Epithelial cell of esophagus (primary cell): Measurements from ENCODE around the gene AP1M2.

Experiments used
- DNase-seq: peaks from one replicate; pipeline ENCODE4 v3.0.0; 2010; ENCODE audit warnings: low read depth
- H3K4me3 ChIP-seq: 2 replicates; pipeline ENCODE4 v1.5.1; 2011; ENCODE audit warnings: mild to moderate bottlenecking, low read length, control low read depth
- TF ChIP-seq, protein P1 (sequence below): IDR thresholded peaks from 2 replicates; pipeline ENCODE4 v1.5.1; 2011; ENCODE audit warnings: low read depth, mild to moderate bottlenecking, low read length, control low read depth, inconsistent platforms; ENCODE audit not compliant: insufficient read depth; ENCODE audit errors: missing control alignments

The AP1M2 gene

DNA sequence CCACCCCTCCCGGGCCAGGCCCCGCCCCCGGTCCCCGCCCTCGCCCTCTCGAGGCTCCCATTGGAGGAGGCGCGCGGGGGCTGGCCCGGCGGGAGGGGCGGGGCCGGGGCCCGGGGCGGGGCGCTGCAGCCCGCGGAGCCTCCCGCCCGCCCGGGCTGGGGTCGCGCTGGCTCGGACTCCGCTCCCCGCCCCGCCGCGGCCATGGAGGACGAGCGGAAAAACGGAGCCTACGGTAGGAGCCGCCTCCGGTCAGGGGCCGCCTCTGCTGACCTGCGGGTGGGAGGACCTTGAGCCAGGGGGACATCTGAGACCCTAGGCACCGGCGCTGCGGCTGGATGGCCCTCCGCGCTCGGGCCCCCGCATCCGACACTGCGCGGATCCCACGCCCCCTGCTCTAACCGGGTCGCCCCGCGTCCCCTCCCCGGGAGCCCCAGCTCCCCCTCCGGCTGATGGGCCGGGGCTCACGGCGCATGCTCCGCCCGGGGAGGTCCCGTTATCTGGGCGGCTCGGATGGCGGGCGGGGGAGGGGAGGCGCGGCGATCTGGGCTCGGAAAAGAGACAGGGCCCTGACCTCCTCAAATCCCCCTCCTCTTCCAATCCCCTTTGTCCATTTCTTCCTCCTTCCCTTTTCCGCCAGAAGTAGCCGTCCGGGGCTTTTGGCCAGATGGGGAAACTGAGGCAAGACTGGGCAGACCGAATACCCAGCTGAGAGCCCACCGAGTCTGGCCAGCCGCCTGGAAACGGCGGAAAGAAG is 15.4 kb upstream of the AP1M2 start:
- peak overlapping the region; percentile 55 for H3K4me3 ChIP-seq
- TF ChIP-seq, protein P1, sequence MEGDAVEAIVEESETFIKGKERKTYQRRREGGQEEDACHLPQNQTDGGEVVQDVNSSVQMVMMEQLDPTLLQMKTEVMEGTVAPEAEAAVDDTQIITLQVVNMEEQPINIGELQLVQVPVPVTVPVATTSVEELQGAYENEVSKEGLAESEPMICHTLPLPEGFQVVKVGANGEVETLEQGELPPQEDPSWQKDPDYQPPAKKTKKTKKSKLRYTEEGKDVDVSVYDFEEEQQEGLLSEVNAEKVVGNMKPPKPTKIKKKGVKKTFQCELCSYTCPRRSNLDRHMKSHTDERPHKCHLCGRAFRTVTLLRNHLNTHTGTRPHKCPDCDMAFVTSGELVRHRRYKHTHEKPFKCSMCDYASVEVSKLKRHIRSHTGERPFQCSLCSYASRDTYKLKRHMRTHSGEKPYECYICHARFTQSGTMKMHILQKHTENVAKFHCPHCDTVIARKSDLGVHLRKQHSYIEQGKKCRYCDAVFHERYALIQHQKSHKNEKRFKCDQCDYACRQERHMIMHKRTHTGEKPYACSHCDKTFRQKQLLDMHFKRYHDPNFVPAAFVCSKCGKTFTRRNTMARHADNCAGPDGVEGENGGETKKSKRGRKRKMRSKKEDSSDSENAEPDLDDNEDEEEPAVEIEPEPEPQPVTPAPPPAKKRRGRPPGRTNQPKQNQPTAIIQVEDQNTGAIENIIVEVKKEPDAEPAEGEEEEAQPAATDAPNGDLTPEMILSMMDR, result no peak
- peak; percentile 77 for DNase-seq

DNA sequence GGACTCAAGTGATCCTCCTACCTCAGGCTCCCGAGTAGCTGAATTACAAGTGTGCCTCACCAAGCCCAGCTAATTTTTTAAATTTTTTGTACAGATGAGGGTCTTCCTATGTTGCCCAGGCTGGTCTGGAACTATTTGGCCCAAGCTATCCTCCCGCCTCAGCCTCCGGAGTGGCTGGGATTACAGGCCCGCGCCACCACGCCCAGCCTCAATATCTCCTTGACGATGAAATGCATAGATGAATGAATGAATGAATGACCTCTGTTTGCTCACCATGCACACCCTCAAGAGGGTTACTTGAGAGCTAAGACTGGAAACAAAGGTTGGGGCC is 14.9 kb upstream of the AP1M2 start:
- DNase-seq, result no peak
- no peak overlapping the region for H3K4me3 ChIP-seq
- TF ChIP-seq, protein P1, result no peak

DNA sequence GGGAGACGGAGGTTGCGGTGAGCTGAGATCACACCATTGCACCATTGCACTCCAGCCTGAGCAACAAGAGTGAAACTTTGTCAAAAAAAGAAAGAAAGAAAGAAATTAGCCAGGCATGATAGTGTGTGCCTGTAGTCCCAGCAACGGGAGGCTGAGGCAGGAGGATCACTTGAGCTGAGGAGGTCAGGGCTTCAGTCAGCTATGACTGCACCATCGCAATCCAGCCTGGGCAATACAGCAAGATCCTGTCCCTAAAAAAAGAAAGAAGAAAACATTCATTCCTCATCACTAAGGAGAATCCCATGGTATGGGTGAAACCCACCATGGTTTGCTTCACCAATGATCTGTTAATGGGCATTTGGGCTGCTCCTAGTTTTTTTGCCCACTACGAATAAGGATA is 13.0 kb upstream of the AP1M2 start:
- H3K4me3 ChIP-seq, result no peak overlapping the region
- TF ChIP-seq, protein P1, result no peak
- DNase-seq, result no peak

DNA sequence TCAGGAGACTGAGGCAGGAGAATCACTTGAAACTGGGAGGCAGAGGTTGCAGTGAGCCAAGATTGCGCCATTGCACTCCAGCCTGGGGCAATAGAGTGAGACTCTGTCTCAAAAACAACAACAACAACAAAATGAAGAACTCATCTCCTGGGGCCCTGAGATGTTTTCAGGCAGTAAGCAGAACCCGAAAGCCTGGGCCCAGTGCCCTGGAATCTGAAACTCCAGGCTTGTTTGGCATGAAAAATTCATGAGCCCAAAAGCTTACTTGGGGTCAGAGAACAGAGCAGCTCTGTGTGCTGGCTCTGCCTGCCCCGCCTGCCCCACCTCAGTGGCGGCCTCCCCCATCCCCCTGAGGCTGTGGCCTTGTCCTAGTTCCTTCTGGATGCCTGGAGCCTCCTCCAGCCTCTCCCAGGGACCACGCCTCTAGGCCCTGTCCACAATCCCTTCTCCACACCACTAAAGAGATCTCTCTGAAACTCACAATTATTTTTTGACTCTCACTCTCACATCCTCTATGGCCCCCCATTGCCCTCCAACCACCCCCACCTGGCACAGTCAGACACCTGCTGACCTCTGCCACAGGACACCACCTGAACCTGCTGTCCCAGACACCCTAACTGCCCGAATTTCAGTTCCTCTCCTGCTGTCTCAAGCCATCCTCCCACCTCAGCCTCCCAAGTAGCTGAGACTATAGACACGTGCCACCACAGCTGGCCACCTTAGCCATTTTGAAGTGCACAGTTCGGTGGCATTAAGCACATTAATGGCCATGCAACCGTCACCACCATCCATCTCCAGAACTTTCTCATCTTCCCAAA is 6.9 kb upstream of the AP1M2 start:
- no peak overlapping the region for H3K4me3 ChIP-seq
- no peak for DNase-seq

DNA sequence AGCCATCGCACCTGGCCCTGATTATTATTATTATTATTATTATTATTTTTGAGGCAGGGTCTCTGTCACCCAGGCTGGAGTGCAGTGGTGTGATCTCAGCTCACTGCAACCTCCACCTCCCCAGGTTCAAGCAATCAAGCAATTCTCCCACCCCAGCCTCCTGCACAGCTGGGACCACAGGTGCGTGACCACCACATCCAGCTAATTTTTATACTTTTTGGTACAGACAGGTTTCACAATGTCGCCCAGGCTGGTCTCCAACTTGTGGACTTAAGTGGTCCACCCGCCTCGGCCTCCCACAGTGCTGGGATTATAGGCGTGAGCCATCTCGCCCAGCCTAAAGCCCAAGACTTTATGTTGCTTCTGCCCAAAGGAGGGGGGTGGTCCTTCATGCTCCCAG is 6.0 kb upstream of the AP1M2 start:
- DNase-seq, result no peak
- TF ChIP-seq, protein P1, result no peak
- H3K4me3 ChIP-seq, result no peak overlapping the region

More for the DNA sequence above, 6.9 kb upstream of the AP1M2 start:
- TF ChIP-seq, protein P1, result no peak

DNA sequence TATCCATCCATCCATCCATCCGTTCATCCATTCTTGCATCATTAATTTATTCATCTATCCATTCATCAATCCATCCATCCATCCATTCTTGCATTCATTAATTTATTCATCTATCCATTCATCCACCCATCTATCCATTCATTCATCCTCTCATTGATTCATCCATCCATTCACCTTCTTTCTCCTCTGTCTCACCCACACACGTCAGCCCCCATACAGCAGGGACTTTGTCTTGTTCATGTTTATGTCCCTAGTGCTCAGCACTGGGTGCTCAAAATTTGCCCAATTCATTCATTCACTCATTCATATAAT is 683 bp upstream of the AP1M2 start:
- DNase-seq, result no peak
- H3K4me3 ChIP-seq, result no peak overlapping the region
- TF ChIP-seq, protein P1, result no peak
